LNCaP clone FGC (cell line): Measurements from ENCODE around the gene CACNA2D2.
A peak's percentile ranks its signal among the peaks of the same experiment; 100 is the strongest.

Experiments used
- DNase-seq: peaks from one replicate; pipeline ENCODE4 v3.0.0-alpha.2; 2011; ENCODE audit warnings: low read depth
- H3K4me3 ChIP-seq: 2 replicates; pipeline ENCODE4 v1.5.1; 2011; ENCODE audit warnings: mild to moderate bottlenecking, low read depth, low read length, control low read depth
- TF ChIP-seq, protein P1 (sequence below): IDR thresholded peaks from 2 replicates; pipeline ENCODE4 v1.5.1; 2012; ENCODE audit warnings: mild to moderate bottlenecking; ENCODE audit not compliant: control insufficient read depth, insufficient read depth; ENCODE audit errors: extremely low read depth

The CACNA2D2 gene

DNA sequence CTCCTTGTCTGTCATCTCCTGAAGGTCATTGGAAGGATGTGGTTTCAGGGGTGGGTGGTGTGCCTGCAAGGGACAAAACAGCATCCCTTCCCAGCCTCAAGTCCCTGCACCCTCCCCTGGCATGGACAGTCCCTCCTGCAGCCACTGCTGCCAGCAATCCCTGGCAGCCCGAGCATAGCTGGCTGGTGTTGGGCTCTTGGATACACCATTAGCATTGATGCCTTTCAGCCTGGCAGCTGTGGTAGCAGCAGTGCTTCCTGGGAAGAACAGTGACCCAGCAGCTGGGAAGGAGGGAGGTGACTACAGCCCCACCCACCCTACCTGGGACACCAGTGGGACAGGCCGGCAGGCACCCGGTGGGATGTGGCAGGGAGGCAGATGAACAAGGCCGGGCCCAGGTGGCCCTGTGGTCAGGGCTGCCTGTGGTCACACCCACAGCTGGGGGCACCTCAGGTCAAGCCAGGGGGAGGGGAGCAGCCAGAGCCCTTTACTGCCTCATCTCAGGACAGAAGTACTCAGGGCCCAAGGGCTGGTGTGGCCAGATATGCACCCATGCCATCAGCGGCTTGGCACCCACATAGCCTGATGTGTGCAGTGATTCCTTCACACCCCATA, 111.2 kb downstream of the CACNA2D2 start:
- no peak for DNase-seq
- no peak overlapping the region for H3K4me3 ChIP-seq
- TF ChIP-seq, protein P1, sequence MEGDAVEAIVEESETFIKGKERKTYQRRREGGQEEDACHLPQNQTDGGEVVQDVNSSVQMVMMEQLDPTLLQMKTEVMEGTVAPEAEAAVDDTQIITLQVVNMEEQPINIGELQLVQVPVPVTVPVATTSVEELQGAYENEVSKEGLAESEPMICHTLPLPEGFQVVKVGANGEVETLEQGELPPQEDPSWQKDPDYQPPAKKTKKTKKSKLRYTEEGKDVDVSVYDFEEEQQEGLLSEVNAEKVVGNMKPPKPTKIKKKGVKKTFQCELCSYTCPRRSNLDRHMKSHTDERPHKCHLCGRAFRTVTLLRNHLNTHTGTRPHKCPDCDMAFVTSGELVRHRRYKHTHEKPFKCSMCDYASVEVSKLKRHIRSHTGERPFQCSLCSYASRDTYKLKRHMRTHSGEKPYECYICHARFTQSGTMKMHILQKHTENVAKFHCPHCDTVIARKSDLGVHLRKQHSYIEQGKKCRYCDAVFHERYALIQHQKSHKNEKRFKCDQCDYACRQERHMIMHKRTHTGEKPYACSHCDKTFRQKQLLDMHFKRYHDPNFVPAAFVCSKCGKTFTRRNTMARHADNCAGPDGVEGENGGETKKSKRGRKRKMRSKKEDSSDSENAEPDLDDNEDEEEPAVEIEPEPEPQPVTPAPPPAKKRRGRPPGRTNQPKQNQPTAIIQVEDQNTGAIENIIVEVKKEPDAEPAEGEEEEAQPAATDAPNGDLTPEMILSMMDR, result no peak

DNA sequence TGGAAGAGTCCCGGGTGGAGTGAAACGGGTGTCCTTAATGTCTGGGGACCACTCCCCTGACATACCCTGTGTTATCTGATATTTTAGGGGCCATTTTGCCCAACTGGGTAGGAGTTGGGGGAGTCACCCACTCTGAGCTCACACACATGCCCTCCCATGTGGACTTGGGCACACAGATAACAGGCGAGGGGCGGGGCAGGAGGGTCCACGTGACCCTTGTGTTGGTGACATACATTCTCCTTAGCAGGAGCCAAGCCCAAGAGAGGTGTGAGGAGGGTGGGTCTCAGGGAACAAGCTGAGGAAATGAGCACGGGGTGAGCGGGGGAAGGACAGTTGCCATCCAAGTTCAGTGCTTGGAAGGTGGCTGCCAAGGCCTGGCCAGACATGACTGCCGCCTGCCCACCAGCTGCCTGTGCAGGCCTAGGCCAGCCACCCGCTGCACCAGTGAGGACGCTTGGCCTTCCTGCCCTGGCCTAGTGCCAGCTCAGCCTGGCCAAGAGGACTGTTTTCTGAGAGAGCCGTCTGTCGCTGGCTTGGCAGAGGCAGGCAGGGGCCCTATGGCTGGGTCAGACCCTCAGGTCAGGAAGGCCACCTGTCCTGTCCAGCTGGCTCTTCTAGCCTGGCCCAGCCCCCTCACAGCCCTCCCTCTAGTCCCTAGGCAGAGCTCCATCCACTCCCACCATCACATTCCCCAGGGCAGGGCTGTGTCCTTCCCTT, 112.8 kb downstream of the CACNA2D2 start:
- no peak overlapping the region for H3K4me3 ChIP-seq
- no peak for DNase-seq
- TF ChIP-seq, protein P1, result no peak

DNA sequence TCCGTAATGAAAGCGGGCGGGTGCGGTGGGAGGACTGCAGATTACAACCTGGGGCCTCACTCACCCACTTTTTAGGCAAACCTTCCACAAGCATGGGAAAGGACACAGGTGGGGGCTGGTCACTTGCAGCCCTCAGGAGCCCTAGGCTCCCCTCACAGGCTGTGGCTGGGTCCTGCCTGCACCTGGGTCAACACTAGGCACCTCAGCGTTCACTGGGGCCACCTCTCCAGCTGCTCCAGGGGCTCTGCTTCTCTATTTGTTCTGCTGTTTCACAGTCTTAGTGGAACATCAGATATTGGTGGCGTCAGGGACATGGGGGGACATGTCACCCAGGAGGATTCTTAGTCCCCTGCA, 114.0 kb downstream of the CACNA2D2 start:
- no peak for DNase-seq
- TF ChIP-seq, protein P1, result no peak
- H3K4me3 ChIP-seq, result no peak overlapping the region

DNA sequence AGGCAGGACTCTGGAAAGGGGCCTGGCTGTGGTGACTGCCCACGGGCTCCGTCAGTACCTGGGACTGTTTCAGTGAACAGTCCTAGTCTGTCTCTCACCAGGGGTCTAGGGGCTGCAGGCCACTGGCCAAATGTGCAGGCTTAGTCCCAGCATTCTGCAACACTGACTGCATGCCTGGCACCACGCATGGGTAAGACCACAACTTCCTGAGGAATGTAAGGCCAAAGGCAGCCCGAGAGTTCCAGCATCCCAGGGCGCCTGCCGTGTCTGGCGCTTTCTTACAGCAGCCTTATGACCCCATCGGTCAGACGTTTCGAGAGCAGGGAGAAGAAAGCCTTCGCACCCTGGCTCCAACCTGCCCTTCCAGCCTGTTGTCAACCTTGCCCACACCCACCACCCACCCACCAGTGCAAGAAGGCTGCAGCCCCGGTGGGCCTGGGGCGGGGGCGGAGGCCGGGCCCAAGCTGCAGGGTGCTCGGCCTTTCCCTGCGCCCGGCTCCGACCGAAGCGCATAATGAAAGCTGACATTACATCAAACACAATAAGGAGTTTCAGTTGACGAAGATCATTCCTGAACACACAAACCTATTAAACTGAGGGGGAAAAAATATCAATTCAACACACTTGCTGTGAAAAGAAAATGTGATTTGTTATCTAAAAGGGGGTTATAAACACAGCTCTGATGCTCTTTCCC, 114.6 kb downstream of the CACNA2D2 start:
- H3K4me3 ChIP-seq, result no peak overlapping the region
- TF ChIP-seq, protein P1, result no peak
- no peak for DNase-seq

DNA sequence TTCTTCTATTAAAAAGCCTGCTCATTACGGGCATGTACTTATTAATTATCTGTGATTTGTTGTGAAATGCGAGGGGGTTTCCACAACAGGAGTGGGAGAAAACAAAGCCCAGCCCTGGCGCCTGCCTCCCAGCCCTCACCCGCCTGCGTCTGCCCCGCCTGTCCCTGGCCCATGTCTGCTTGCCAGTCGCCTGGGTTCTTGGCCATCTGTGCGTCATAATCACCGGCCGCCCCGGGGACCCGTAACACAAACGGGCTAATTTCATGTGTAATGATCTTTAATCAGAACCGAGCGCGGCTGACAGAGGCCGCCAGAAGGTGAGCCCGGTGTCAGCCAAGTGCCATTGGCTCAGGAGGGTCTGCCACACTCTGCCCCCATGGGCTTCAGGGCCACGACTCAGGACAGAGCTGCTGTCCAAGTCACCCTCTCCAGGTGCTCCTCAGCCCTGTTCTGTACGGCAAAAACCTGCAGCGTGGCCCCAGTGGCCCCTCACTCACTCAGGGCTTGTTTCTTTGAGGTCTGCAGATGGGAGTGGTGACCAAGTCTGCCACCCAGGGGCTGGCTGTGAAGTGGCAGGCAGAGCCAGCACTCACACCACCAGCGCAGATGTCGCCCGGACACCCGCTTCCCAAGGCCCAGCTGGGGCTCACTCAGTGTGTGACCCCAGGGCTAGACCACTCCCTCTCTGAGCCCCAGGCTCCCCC, 115.3 kb downstream of the CACNA2D2 start:
- TF ChIP-seq, protein P1, result peak; percentile 31
- H3K4me3 ChIP-seq, result no peak overlapping the region
- DNase-seq, result no peak

DNA sequence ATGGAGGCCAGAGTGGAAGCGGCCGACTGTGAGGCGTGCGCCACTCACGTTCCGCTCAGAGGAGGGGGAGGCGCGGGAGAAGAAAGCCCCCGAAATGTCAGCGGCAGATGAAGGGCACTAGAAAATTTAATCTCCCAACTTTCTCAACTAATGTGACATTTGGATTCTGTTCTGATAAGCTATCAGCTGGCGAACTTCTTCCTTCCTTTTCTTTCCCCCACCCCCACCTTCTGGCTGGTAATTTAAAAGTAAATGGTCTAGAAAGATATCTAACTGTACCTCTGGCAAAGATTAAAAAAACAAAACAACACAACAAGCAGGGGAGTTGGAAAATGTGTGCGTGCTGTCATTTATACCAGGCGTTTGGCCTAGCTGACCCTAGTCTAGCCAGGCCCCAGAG, 117.7 kb downstream of the CACNA2D2 start:
- DNase-seq, result no peak
- TF ChIP-seq, protein P1, result no peak
- H3K4me3 ChIP-seq, result no peak overlapping the region
